GM21367 (cell line): Measurements from ENCODE around the gene SPAG16.
A peak's percentile ranks its signal among the peaks of the same experiment; 100 is the strongest.

ENCODE experiments used
- ATAC-seq: cut with Tn5 transposase; IDR thresholded peaks from one replicate; pipeline ENCODE4 v1.9.1; 2021; ENCODE audit not compliant: unreplicated experiment

Gene SPAG16

GRCh38 chr2:213284105-213285090 is at the start of gene SPAG16:
Gene SPAG16 (plus strand): TSS chr2:213284464.
- peak; percentile 99 for ATAC-seq

- ATAC-seq: no peak
These were observed 49.6 kb upstream of the SPAG16 start for GRCh38 chr2:213234641-213235040.

- no peak for ATAC-seq
These were observed 48.5 kb upstream of the SPAG16 start for GRCh38 chr2:213235741-213236140.

- ATAC-seq: no peak
These were observed 47.0 kb upstream of the SPAG16 start for GRCh38 chr2:213237251-213237650.

- ATAC-seq: no peak
These were observed 46.5 kb upstream of the SPAG16 start for GRCh38 chr2:213237787-213238186.

GRCh38 chr2:213238753-213239495 is 45.3 kb upstream of the SPAG16 start:
- ATAC-seq: peak; percentile 34

GRCh38 chr2:213241817-213242216 is 42.4 kb upstream of the SPAG16 start:
- no peak for ATAC-seq

- ATAC-seq: no peak
These were observed 41.6 kb upstream of the SPAG16 start for GRCh38 chr2:213242653-213243052.

- ATAC-seq: peak; percentile 31
These were observed 40.8 kb upstream of the SPAG16 start for GRCh38 chr2:213243189-213244044.

GRCh38 chr2:213246497-213247281 is 37.6 kb upstream of the SPAG16 start:
- ATAC-seq: no peak

GRCh38 chr2:213247566-213247965 is 36.7 kb upstream of the SPAG16 start:
- no peak for ATAC-seq

GRCh38 chr2:213248637-213249036 is 35.6 kb upstream of the SPAG16 start:
- ATAC-seq: no peak

GRCh38 chr2:213249502-213249901 is 34.8 kb upstream of the SPAG16 start:
- no peak for ATAC-seq

- peak; percentile 70 for ATAC-seq
These were observed 32.6 kb upstream of the SPAG16 start for GRCh38 chr2:213251618-213252017.

- no peak for ATAC-seq
These were observed 32.1 kb upstream of the SPAG16 start for GRCh38 chr2:213252206-213252605.

- ATAC-seq: no peak
These were observed 31.1 kb upstream of the SPAG16 start for GRCh38 chr2:213253162-213253561.

GRCh38 chr2:213259266-213259665 is 25.0 kb upstream of the SPAG16 start:
- no peak for ATAC-seq

GRCh38 chr2:213261237-213261636 is 23.0 kb upstream of the SPAG16 start:
- ATAC-seq: no peak

GRCh38 chr2:213261715-213262114 is 22.5 kb upstream of the SPAG16 start:
- no peak for ATAC-seq

GRCh38 chr2:213265679-213266078 is 18.6 kb upstream of the SPAG16 start:
- ATAC-seq: no peak
